Mesenchymal stem cell (in vitro differentiated cells and primary cell): ENCODE measurements around the gene UBE2L3.
"Not testable (repeated sequence)": the region's sequence is repeated elsewhere in the genome, so short reads cannot be mapped to it uniquely, and the experiment has no call there.

Source experiments
- DNase-seq: peaks from one replicate; pipeline ENCODE4 v3.0.0-alpha.2; 2013
- H2AFZ ChIP-seq: one replicate; pipeline ENCODE4 v1.6.1; 2013; ENCODE audit warnings: low read depth, mild to moderate bottlenecking, control low read depth, inconsistent platforms, low read length, moderate library complexity
- H2AK5ac ChIP-seq: 2 replicates; pipeline ENCODE4 v1.6.1; 2013; ENCODE audit warnings: low read length, moderate library complexity, mild to moderate bottlenecking, inconsistent platforms; ENCODE audit not compliant: severe bottlenecking
- H2BK120ac ChIP-seq: one replicate; pipeline ENCODE4 v1.6.1; 2013; ENCODE audit warnings: low read depth, mild to moderate bottlenecking, inconsistent platforms, low read length, moderate library complexity
- H2BK12ac ChIP-seq, 2 experiments: one replicate each; pipeline ENCODE4 v1.6.1; 2013; ENCODE audit warnings: inconsistent platforms in 2 of 2, low read length in 2 of 2, mild to moderate bottlenecking in 2 of 2, moderate library complexity in 2 of 2, control low read depth in 1 of 2
- H2BK15ac ChIP-seq: one replicate; pipeline ENCODE4 v1.6.1; 2013; ENCODE audit warnings: mild to moderate bottlenecking, low read depth, inconsistent platforms; ENCODE audit not compliant: poor library complexity, severe bottlenecking
- H2BK5ac ChIP-seq: 2 replicates; pipeline ENCODE4 v1.6.1; 2013; ENCODE audit warnings: low read depth, mild to moderate bottlenecking, low read length, control low read depth, inconsistent platforms; ENCODE audit not compliant: poor library complexity, severe bottlenecking
- H3K14ac ChIP-seq, 2 experiments: one replicate each; pipeline ENCODE4 v1.6.1; 2013; ENCODE audit warnings: inconsistent platforms in 2 of 2, low read length in 2 of 2, control low read depth in 1 of 2, mild to moderate bottlenecking in 1 of 2, moderate library complexity in 1 of 2
- H3K18ac ChIP-seq, 2 experiments: one replicate each; pipeline ENCODE4 v1.6.1; 2013; ENCODE audit warnings: inconsistent platforms in 2 of 2, low read length in 2 of 2, control low read depth in 1 of 2, low read depth in 1 of 2, mild to moderate bottlenecking in 1 of 2
- H3K23ac ChIP-seq, 2 experiments: one replicate each; pipeline ENCODE4 v1.6.1; 2013; ENCODE audit warnings: inconsistent platforms in 2 of 2, low read length in 2 of 2, mild to moderate bottlenecking in 2 of 2, moderate library complexity in 2 of 2, control low read depth in 1 of 2
- H3K27ac ChIP-seq: 2 replicates; pipeline ENCODE4 v1.5.1; 2013; ENCODE audit warnings: mild to moderate bottlenecking, moderate library complexity, low read length, control low read depth, inconsistent platforms; ENCODE audit not compliant: poor library complexity, severe bottlenecking
- H3K27me3 ChIP-seq, 2 experiments: 2 replicates each; pipeline versions ENCODE4 v1.6.1 to v1.7.0; 2013; ENCODE audit warnings: low read length in 2 of 2, mild to moderate bottlenecking in 2 of 2, moderate library complexity in 2 of 2, control low read depth in 1 of 2, inconsistent platforms in 1 of 2; ENCODE audit not compliant: control insufficient read depth in 1 of 2, insufficient read depth in 1 of 2
- H3K36me3 ChIP-seq, 2 experiments: 2 replicates each; pipeline versions ENCODE4 v1.6.1 to v1.7.0; 2013; ENCODE audit warnings: low read length in 2 of 2, control low read depth in 1 of 2, inconsistent platforms in 1 of 2, low read depth in 1 of 2, mild to moderate bottlenecking in 1 of 2; ENCODE audit not compliant: insufficient read depth in 2 of 2, control insufficient read depth in 1 of 2
- H3K4ac ChIP-seq, 2 experiments: one replicate each; pipeline ENCODE4 v1.6.1; 2013; ENCODE audit warnings: inconsistent platforms in 2 of 2, low read length in 2 of 2, mild to moderate bottlenecking in 2 of 2, moderate library complexity in 2 of 2, control low read depth in 1 of 2, low read depth in 1 of 2
- H3K4me1 ChIP-seq: 2 replicates; pipeline ENCODE4 v1.6.1; 2013; ENCODE audit warnings: low read depth, low read length, control low read depth; ENCODE audit not compliant: control insufficient read depth, insufficient read depth
- H3K4me2 ChIP-seq: 2 replicates; pipeline ENCODE4 v1.6.1; 2013; ENCODE audit warnings: low read length, mild to moderate bottlenecking, inconsistent platforms; ENCODE audit not compliant: poor library complexity, severe bottlenecking
- H3K4me3 ChIP-seq, 2 experiments: 2 replicates each; pipeline versions ENCODE4 v1.5.1 to v1.7.0; 2013; ENCODE audit warnings: low read length in 2 of 2, mild to moderate bottlenecking in 2 of 2, control low read depth in 1 of 2, low read depth in 1 of 2; ENCODE audit not compliant: insufficient read depth in 1 of 2
- H3K79me1 ChIP-seq: replicated peaks from 2 replicates; pipeline ENCODE4 v1.6.1; 2013; ENCODE audit warnings: mild to moderate bottlenecking, control low read depth, low read length, inconsistent platforms; ENCODE audit not compliant: poor library complexity, severe bottlenecking
- H3K9ac ChIP-seq: 2 replicates; pipeline ENCODE4 v1.7.0; 2013; ENCODE audit warnings: mild to moderate bottlenecking, low read length, moderate library complexity
- H3K9me3 ChIP-seq: 2 replicates; pipeline ENCODE4 v1.7.0; 2013; ENCODE audit warnings: mild to moderate bottlenecking, low read length; ENCODE audit not compliant: control insufficient read depth
- H4K8ac ChIP-seq: one replicate; pipeline ENCODE4 v1.6.1; 2013; ENCODE audit warnings: inconsistent platforms, mild to moderate bottlenecking, low read length, moderate library complexity
- H4K91ac ChIP-seq: one replicate; pipeline ENCODE4 v1.6.1; 2013; ENCODE audit warnings: mild to moderate bottlenecking, low read length, inconsistent platforms
- WGBS: methylation state at CpG from one replicate; pipeline ENCODE4 v1.1.7; 2013; ENCODE audit warnings: mixed read lengths; 5-methylcytosine and 5-hydroxymethylcytosine counted together

The UBE2L3 gene

GRCh38 chr22:21592422-21592821 lies 24.9 kb downstream of the UBE2L3 start:
- H3K14ac ChIP-seq = no peak overlapping the region
- H2BK5ac ChIP-seq = no peak overlapping the region
- H2AK5ac ChIP-seq = no peak overlapping the region
- H3K18ac ChIP-seq = no peak overlapping the region
- no peak overlapping the region for H4K91ac ChIP-seq
- peaks cover 23% of the 10 kb centered on the region for H3K4me1 ChIP-seq
- H4K8ac ChIP-seq = no peak overlapping the region
- 85% methylated on average over 2 of the region's 3 CpGs for WGBS
- H3K9ac ChIP-seq = no peak overlapping the region
- no peak overlapping the region for H2AFZ ChIP-seq
- no peak overlapping the region for H3K27ac ChIP-seq
- H2BK15ac ChIP-seq = no peak overlapping the region
- no peaks in the 10 kb centered on the region for H3K9me3 ChIP-seq
- H2BK120ac ChIP-seq = no peak overlapping the region
- H3K23ac ChIP-seq = no peak overlapping the region
- no peaks in the 10 kb centered on the region for H3K79me1 ChIP-seq
- no peak overlapping the region for H3K4me2 ChIP-seq
- H3K27me3 ChIP-seq = no peaks in the 10 kb centered on the region
- no peak overlapping the region for H3K4ac ChIP-seq
- peaks cover 46 to 57% of the 10 kb centered on the region in 2 experiments for H3K36me3 ChIP-seq
- no peak overlapping the region for H3K4me3 ChIP-seq
- DNase-seq = no peak
- H2BK12ac ChIP-seq = no peak overlapping the region

DNA sequence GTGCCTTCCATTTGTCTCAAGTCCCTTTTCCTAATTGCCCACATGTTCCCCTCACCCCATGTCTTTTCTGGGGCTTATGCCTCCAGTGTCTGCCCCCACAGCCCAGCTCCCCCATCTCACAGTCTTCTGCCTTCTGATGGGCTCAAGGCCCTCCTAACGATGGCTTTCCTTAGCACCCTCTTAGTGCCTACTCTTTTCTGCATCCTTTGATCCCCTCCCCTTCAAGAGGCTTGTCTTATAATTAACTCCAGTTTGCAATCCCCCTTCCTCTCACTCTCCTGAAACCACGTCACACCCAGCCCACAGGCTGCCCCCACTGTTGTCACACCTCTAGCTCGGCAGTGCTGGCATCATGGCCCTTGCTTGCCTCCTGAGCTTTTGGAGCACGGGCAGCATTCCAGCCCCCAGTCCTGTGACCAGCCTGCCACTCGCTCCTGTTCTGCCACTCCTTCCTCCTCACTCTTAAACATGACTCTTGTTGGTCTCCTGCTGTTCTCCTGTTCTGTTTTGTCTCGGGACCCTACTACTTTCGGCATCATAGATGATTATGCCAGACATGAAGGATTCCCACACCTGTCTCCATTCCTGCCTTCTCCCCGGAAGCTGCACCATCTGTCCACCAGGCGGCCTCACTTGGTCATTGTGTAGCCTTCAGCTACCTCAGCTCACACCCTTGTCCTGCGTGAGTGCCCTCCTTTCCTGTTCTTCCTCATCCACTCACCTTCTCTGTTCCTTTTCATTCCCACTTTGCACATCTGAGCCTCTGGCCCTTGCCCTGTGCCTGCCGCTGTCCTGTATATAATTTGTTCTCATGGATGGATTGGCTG lies 26.1 kb downstream of the UBE2L3 start:
- Histone ChIP-seq H2AK5ac (no peak overlapping the region), H4K8ac (no peak overlapping the region), H3K4me2 (no peak overlapping the region), H3K9me3 (no peaks in the 10 kb centered on the region), H3K23ac (no peak overlapping the region), H3K9ac (no peak overlapping the region), H2BK5ac (no peak overlapping the region), H3K4me1 (peaks cover 21% of the 10 kb centered on the region), H3K27me3 (no peaks in the 10 kb centered on the region), H3K14ac (no peak overlapping the region), H3K79me1 (no peaks in the 10 kb centered on the region), H3K4me3 (no peak overlapping the region), H4K91ac (no peak overlapping the region), H3K4ac (no peak overlapping the region), H2BK12ac (no peak overlapping the region), H3K36me3 (peaks cover 46 to 54% of the 10 kb centered on the region in 2 experiments), H2BK15ac (no peak overlapping the region), H2BK120ac (no peak overlapping the region), H3K27ac (no peak overlapping the region), H3K18ac (no peak overlapping the region), H2AFZ (peak overlapping the region; percentile 24)
- 88% methylated on average over 11 of the region's 11 CpGs for WGBS
- no peak for DNase-seq

- no peaks in the 10 kb centered on the region for H3K79me1 ChIP-seq
- H3K36me3 ChIP-seq = peaks cover 48 to 54% of the 10 kb centered on the region in 2 experiments
- H3K18ac ChIP-seq = no peak overlapping the region
- H3K4me1 ChIP-seq = peaks cover 18% of the 10 kb centered on the region
- no peak overlapping the region for H2BK120ac ChIP-seq
- H3K4ac ChIP-seq = no peak overlapping the region
- no peak overlapping the region for H2AK5ac ChIP-seq
- H3K14ac ChIP-seq = no peak overlapping the region
- no peak overlapping the region for H3K4me2 ChIP-seq
- no peak overlapping the region for H2BK5ac ChIP-seq
- no peak overlapping the region for H4K91ac ChIP-seq
- no peak overlapping the region for H2AFZ ChIP-seq
- H3K27ac ChIP-seq = no peak overlapping the region
- WGBS = over 99% methylated on average over 5 of the region's 5 CpGs
- H3K23ac ChIP-seq = no peak overlapping the region
- DNase-seq = no peak
- no peak overlapping the region for H3K9ac ChIP-seq
- no peak overlapping the region for H2BK12ac ChIP-seq
- no peak overlapping the region for H4K8ac ChIP-seq
- no peaks in the 10 kb centered on the region for H3K9me3 ChIP-seq
- H3K4me3 ChIP-seq = no peak overlapping the region
- H2BK15ac ChIP-seq = no peak overlapping the region
- no peaks in the 10 kb centered on the region for H3K27me3 ChIP-seq
These were observed 27.4 kb downstream of the UBE2L3 start for GRCh38 chr22:21594865-21595452.

- H3K9ac ChIP-seq, H3K14ac ChIP-seq, H2AK5ac ChIP-seq, H4K8ac ChIP-seq, H3K9me3 ChIP-seq, H3K23ac ChIP-seq, H2BK5ac ChIP-seq, H2BK12ac ChIP-seq, H2BK120ac ChIP-seq, H2BK15ac ChIP-seq, DNase-seq, H3K27ac ChIP-seq, H3K27me3 ChIP-seq, H3K4me2 ChIP-seq, H2AFZ ChIP-seq, H3K79me1 ChIP-seq, H4K91ac ChIP-seq, H3K18ac ChIP-seq, H3K4me3 ChIP-seq, H3K4ac ChIP-seq: not testable (repeated sequence)
- Histone ChIP-seq H3K36me3 (peaks cover 45 to 48% of the 10 kb centered on the region in 2 experiments), H3K4me1 (peaks cover 11% of the 10 kb centered on the region)
- WGBS = 96% methylated on average over 12 of the region's 13 CpGs
These were observed 29.0 kb downstream of the UBE2L3 start for GRCh38 chr22:21596356-21597135.
